Left renal pelvis (tissue), 4 donors: Measurements from ENCODE around the gene KRT4. TPM values are rescaled to one million over a fixed set of nuclear protein-coding genes. Genes with fewer than 3 reads are reported as not detected.

Experiments used
- DNase-seq, 4 donors: peaks; one replicate each; pipeline ENCODE4 v3.0.0-alpha.2; 2013; ENCODE audit warnings: low read depth in 4 of 4, low spot score in 3 of 4
- polyA plus RNA-seq, 4 donors: library from polyadenylated mRNA; unstranded; fragments of 120-200 nt; gene quantifications; one replicate each; pipeline ENCODE4 v1.2.1, GENCODE V29; 2013; ENCODE audit not compliant: insufficient read length in 4 of 4

The KRT4 gene
- polyA plus RNA-seq, 4 donors = 0.17 to 2.7 (median 0.65) TPM

DNA sequence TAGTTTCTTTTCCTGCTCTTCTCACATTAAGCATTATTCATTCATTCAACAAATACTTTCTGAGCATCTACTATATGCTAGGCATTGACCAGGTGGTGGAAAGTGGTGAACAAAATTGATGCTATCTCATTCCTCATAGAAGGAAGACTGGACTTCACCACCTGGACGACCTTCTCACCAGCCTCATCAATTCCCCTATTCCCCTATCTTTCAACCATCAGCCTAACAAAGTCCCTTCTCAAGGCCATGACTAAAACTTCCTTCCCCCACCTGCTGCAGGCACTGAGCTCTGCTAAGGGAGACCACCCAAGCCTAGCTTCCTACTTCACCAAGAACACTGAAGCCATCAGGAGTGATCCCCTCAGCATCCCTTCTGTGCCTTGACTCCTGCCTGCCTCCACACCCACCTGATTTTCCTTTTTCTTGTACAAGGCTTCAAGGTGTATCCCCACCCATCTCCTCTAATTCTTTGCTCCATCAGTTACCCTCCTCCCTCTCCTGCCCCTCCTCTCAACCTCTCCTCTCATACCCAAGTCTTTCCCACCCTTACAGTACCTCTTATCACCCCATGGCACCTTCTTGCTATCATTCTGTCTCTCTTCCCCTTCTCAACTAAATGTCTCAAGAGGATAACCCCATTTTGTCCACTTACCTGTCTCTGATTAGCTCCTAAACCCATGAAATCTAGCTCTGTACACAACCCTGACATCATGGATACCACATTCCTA lies 56.3 kb downstream of the KRT4 start:
- no peak for DNase-seq

Other genes with a start within 250 kb of the KRT4 start
- gene KRT74, start 240.3 kb downstream of the KRT4 start, polyA plus RNA-seq = not detected
- gene KRT72, start 212.7 kb downstream of the KRT4 start, polyA plus RNA-seq = not detected
- gene KRT73, start 195.6 kb downstream of the KRT4 start, polyA plus RNA-seq = not detected
- not detected for gene KRT2, start 161.9 kb downstream of the KRT4 start, polyA plus RNA-seq
- gene KRT1, start 133.7 kb downstream of the KRT4 start, polyA plus RNA-seq = 1 to 10 TPM in 1 of 4 donors, under 1 TPM in 3; 0.34 to 2.5 (median 0.39) TPM
- gene KRT77, start 110.6 kb downstream of the KRT4 start, polyA plus RNA-seq = not detected
- not detected for gene KRT76, start 36.8 kb downstream of the KRT4 start, polyA plus RNA-seq
- not detected for gene KRT3, start 18.0 kb downstream of the KRT4 start, polyA plus RNA-seq
- gene KRT79, start 20.2 kb upstream of the KRT4 start, polyA plus RNA-seq = under 1 TPM in 1 of 4 donors, not detected in 3; 0.09 TPM
- not detected for gene KRT78, start 34.9 kb upstream of the KRT4 start, polyA plus RNA-seq
- gene KRT8, start 91.0 kb upstream of the KRT4 start, polyA plus RNA-seq = 100 to 1,000 TPM in 3 of 4 donors, 1 to 10 TPM in 1; 6.0 to 285 (median 246) TPM
- 100 to 1,000 TPM in 3 of 4 donors, 1 to 10 TPM in 1; 9.7 to 215 (median 179) TPM for gene KRT18, start 135.0 kb upstream of the KRT4 start, polyA plus RNA-seq
- 100 to 1,000 TPM; 470 to 530 (median 505) TPM for gene EIF4B, start 192.3 kb upstream of the KRT4 start, polyA plus RNA-seq
- 100 to 1,000 TPM in 3 of 4 donors, 10 to 100 TPM in 1; 90.5 to 142 (median 127) TPM for gene TNS2, start 235.9 kb upstream of the KRT4 start, polyA plus RNA-seq